NCI-H446 (cell line): ENCODE data around the gene RFX4.
A peak's percentile ranks its signal among the peaks of the same experiment; 100 is the strongest.

Experiments used
- DNase-seq, 2 experiments: peaks; one replicate each; lab custom pipeline; 2025; lab: John Stamatoyannopoulos, UW

RFX4 gene

GRCh38 chr12:106766393-106766826 lies 183.6 kb downstream of the RFX4 start:
- peak in 1 of 2 experiments; percentile 15 for DNase-seq

DNA sequence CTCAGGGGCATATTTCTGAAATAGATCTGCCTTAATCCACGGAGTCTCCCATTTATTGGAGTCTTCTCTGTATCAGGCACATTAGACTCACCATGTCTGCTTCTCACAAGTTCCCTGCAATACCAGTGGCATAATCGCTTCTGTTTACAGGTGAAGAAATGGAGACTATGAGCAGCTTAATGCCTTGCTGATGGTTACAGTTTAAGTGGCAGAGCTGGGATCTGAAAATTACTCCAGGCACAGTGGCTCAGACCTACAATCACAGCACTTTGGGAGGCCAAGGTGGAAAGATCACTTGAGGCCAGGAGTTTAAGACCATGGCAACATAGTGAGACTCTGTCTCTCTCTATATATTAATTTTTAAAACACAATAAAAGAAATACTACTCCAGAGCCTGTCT lies 184.4 kb downstream of the RFX4 start:
- no peak for DNase-seq

DNA sequence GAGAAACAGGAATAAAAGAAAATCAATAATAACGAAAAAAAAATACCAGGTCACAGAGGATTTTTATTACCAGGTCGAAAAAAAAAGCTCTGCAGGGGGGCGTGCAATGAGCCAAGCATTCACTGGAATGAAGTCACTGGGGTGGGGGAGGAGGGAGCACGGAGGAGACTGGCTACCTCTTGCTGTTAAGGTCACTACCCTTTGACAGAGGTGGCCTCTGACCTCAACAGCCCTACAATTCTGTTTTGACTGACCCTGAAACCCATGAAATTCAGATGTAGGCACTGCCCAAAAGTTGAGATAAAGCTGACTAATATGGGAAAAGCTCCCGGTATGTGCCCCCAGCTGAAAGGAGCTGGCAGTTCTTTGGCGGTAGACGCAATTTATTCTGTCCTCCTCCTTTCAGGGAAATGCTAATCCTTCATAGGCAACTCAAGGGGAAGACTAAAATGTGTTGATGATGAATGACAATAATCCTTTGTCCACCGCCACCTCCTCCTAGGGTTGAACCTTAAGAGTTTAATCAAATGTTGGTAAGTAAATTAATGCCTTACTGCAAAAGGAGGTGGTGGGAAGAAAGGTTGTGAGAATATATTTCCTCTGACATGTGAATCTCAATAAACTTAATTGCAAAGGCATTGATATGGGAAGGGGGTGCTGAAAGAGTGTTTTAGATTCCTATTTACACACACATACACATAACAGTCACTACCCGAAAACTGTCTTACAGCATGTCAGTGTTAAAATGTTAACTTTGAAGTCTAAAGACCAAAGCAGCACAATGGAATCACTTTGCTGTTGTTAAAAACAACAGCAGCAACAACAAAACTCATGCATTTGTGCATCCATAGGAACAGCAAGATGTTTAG lies 185.4 kb downstream of the RFX4 start:
- peak in 1 of 2 experiments; percentile 15 for DNase-seq

- no peak for DNase-seq
These were observed 186.3 kb downstream of the RFX4 start for GRCh38 chr12:106769078-106769477.

DNA sequence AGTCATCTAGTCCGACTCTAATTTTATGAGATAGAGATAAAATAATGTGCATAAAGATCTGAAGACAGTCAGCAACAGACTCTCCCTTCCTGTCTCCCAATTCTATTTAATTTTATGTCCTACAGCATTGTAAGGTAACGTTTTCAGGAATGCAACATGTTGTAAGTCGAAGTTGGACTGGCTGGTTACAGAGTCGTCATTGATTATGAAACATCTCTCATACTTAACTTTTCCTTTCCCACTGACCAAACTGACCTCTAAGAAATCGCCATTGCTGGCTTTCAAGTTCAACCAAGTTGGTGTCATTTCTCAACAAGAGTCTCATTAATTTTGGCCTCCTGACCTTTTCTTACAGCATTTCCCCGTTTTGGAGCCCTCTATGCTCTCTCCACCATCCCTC lies 186.7 kb downstream of the RFX4 start:
- DNase-seq, result no peak

GRCh38 chr12:106771425-106771824 lies 188.6 kb downstream of the RFX4 start:
- no peak for DNase-seq

- DNase-seq, result no peak
These were observed 190.6 kb downstream of the RFX4 start for GRCh38 chr12:106773286-106774004.

DNA sequence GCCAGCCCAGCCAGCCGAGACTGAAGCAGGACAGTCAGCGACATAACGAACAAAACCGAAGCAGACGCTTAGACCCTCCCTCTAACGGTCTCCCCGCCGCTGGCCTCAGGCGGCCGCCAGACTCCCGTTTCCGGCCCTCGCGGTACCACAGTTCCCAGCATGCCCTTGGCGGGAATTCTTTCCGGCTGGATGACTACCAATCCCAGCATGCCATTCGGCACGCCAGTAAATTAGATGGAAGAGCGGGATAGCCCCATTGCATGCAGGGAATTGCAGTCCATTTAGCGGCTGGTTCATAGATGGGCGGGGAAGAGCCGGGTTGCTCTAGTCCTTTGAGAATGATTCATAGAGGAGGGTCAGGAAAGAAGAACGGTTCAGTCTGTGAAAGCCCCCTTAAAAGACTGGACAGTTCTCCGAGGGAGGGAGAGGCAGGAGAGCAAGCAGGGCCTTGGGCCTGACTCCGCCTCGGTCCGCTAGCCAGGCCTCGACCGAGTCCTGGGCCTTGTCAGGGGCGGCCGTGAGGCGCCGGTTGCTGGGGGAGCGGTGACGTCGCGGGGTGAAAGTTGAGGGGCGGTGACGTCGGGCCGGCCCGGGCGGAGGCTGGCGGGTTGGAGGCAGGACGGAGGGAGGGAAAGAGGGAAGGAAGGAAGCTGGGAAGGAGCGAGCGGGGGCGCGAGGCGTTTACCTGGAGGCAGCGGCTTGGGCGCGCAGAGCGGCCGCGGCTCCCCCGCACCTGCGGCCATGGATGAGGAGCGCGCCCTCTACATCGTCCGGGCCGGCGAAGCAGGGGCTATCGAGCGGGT lies 191.4 kb downstream of the RFX4 start, which contains the start of gene RIC8B:
RIC8B (plus strand) TSS at position 678 of the 803 bp plus-strand sequence; CDS start at position 742, 64 bp downstream.
- DNase-seq, result peak; percentile 93 to 98

- DNase-seq, result peak in 1 of 2 experiments; percentile 42
These were observed 192.2 kb downstream of the RFX4 start for GRCh38 chr12:106774808-106775524.

GRCh38 chr12:106776897-106777296 lies 194.1 kb downstream of the RFX4 start:
- no peak for DNase-seq

GRCh38 chr12:106780010-106780631 lies 197.3 kb downstream of the RFX4 start:
- no peak for DNase-seq

GRCh38 chr12:106782619-106783018 lies 199.8 kb downstream of the RFX4 start:
- DNase-seq, result no peak

GRCh38 chr12:106783515-106783914 lies 200.7 kb downstream of the RFX4 start:
- DNase-seq, result no peak

DNA sequence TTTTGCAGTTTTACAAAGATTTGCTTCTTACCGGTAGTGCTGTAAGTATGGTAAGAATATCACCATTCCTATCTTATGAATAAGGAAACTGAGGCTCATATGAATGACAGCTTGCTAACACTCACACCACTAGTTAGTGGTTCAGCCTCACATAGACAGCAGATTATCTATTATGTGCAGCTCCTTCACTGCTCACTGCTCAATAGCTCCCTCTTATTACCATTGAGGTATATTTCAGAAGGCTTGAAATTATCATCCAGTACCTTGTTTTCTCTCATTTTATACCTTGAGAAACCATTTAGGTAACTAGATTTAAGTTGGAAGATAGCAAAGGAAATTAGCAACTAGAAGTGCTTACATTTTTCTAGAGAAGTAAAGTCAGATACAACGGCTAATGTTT lies 207.2 kb downstream of the RFX4 start:
- DNase-seq, result no peak

DNA sequence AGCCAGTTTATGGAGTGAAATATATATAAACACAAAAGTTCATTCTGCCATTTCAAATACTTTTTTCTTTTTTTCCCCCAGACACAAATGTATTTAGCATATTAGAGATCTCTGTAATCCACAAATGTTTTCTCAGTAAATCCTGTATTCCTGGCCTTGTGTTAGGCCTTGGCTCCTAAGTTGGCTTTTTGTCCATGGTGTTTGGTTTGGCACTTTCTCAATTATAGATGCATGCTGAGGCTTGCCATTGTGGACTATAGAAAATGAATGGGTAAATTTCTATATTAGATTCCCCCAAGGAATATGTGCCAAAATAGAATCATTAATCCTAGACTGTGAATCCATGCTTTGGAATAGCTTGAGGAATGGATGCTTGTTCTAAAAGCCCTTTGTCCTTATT lies 208.7 kb downstream of the RFX4 start:
- DNase-seq, result peak; percentile 55 to 85

- no peak for DNase-seq
These were observed 211.6 kb downstream of the RFX4 start for GRCh38 chr12:106794369-106794768.

- DNase-seq, result no peak
These were observed 218.4 kb downstream of the RFX4 start for GRCh38 chr12:106801167-106801708.

- DNase-seq, result no peak
These were observed 219.2 kb downstream of the RFX4 start for GRCh38 chr12:106801830-106802533.

DNA sequence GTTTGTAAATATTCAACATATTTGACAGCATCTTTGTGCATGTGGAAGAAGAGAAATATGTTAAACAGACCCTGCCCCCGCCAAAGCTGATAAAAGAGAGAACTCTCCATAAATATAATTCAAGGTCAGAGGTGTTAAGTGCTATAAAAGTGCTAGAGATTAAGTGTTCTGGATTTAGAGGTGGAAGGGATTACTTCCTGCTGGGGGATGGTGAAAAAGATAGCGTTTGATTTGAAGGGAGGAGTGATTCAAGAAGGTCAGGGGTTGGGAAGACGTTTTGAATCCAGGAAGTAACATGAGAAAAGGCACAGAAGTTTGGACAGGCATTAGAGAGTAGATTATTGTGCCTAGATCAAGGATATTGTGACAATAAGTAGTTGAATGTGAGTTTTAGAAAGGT lies 221.9 kb downstream of the RFX4 start:
- DNase-seq, result no peak
